WTC11 (cell line): Measurements from ENCODE around the gene TMEM128. TPM values are rescaled to one million over a fixed set of nuclear protein-coding genes. Genes with fewer than 3 reads are reported as not detected.
"Not testable (repeated sequence)": the region's sequence is repeated elsewhere in the genome, so short reads cannot be mapped to it uniquely, and the experiment has no call there.

Source experiments
- ATAC-seq: fragments of 200-7000 bp; cut with Tn5 transposase; 2 replicates; pipeline ENCODE4 v1.10.0; 2021; ENCODE audit warnings: mild to moderate bottlenecking, moderate library complexity
- CTCF ChIA-PET: fragments of 300-600 bp; sonication (Branson Sonifier 250); formaldehyde crosslinking; loops from one replicate; lab custom pipeline; 2021; ENCODE audit warnings: antibody characterized with exemption; lab: Charles Lee
- POLR2A ChIA-PET: fragments of 350-600 bp; sonication (Branson Sonifier 250); formaldehyde crosslinking; loops from one replicate; lab custom pipeline; 2021; ENCODE audit warnings: antibody characterized with exemption; lab: Charles Lee
- DNase-seq: peaks from one replicate; pipeline ENCODE4 v3.0.0; 2021; ENCODE audit warnings: low spot score
- H3K27ac Mint-ChIP-seq: 2 replicates; pipeline ENCODE4 v1.8.0; 2021; ENCODE audit warnings: mixed read lengths
- H3K27me3 Mint-ChIP-seq: 2 replicates; pipeline ENCODE4 v1.8.0; 2021; ENCODE audit warnings: low read depth, mild to moderate bottlenecking, moderate library complexity, mixed read lengths
- H3K36me3 Mint-ChIP-seq: 2 replicates; pipeline ENCODE4 v1.8.0; 2021; ENCODE audit warnings: mixed read lengths
- H3K4me1 Mint-ChIP-seq: 2 replicates; pipeline ENCODE4 v1.8.0; 2022; ENCODE audit warnings: mixed read lengths
- H3K4me3 Mint-ChIP-seq: 2 replicates; pipeline ENCODE4 v1.8.0; 2021; ENCODE audit warnings: mild to moderate bottlenecking, moderate library complexity, mixed read lengths
- H3K9me3 Mint-ChIP-seq: 2 replicates; pipeline ENCODE4 v1.8.0; 2021; ENCODE audit warnings: mixed read lengths
- ATF1 ChIP-seq: sonication (generic); formaldehyde crosslinking; IDR thresholded peaks from 2 replicates; pipeline ENCODE4 v1.8.1; 2023; ENCODE audit warnings: mild to moderate bottlenecking, moderate library complexity, missing genetic modification reagents
- EMX1 ChIP-seq: fragments of 250-450 bp; sonication (Bioruptor Pico); IDR thresholded peaks from 2 replicates; pipeline ENCODE4 v1.8.0; 2021; ENCODE audit warnings: mild to moderate bottlenecking
- ESRRA ChIP-seq: sonication (generic); formaldehyde crosslinking; IDR thresholded peaks from 2 replicates; pipeline ENCODE4 v1.8.1; 2022; ENCODE audit warnings: mild to moderate bottlenecking, missing genetic modification reagents, borderline replicate concordance
- FOXP1 ChIP-seq: sonication (generic); formaldehyde crosslinking; IDR thresholded peaks from 2 replicates; pipeline ENCODE4 v1.8.0; 2022; ENCODE audit warnings: missing genetic modification reagents, mild to moderate bottlenecking, moderate library complexity, borderline replicate concordance
- GABPB1 ChIP-seq: sonication (generic); formaldehyde crosslinking; IDR thresholded peaks from 2 replicates; pipeline ENCODE4 v1.8.1; 2023; ENCODE audit warnings: mild to moderate bottlenecking, missing genetic modification reagents
- KAT7 ChIP-seq: sonication (generic); formaldehyde crosslinking; IDR thresholded peaks from 2 replicates; pipeline ENCODE4 v1.8.1; 2023; ENCODE audit warnings: missing genetic modification reagents, mild to moderate bottlenecking, borderline replicate concordance
- NFATC4 ChIP-seq: fragments of 250-450 bp; sonication (Bioruptor Pico); IDR thresholded peaks from 2 replicates; pipeline ENCODE4 v1.9.0; 2021; ENCODE audit warnings: mild to moderate bottlenecking
- RELA ChIP-seq: sonication (generic); formaldehyde crosslinking; IDR thresholded peaks from 2 replicates; pipeline ENCODE4 v1.8.1; 2022; ENCODE audit warnings: missing genetic modification reagents, mild to moderate bottlenecking, borderline replicate concordance
- ZNF219 ChIP-seq: sonication (generic); formaldehyde crosslinking; IDR thresholded peaks from 2 replicates; pipeline ENCODE4 v1.8.0; 2023; ENCODE audit warnings: missing genetic modification reagents, mild to moderate bottlenecking, borderline replicate concordance
- ZNF232 ChIP-seq: sonication (generic); formaldehyde crosslinking; IDR thresholded peaks from 2 replicates; pipeline ENCODE4 v1.8.0; 2022; ENCODE audit warnings: mild to moderate bottlenecking, missing genetic modification reagents
- total RNA-seq: library from RNA; stranded (reverse); gene quantifications from 3 replicates; pipeline ENCODE4 v1.2.3, GENCODE V29; 2021
- TF ChIP-seq, protein P1 (sequence below): sonication (generic); formaldehyde crosslinking; IDR thresholded peaks from 2 replicates; pipeline ENCODE4 v1.8.1; 2022; ENCODE audit warnings: low read depth, missing genetic modification reagents, borderline replicate concordance
- TF ChIP-seq, protein P2 (sequence below): sonication (generic); formaldehyde crosslinking; IDR thresholded peaks from 2 replicates; pipeline ENCODE4 v1.8.0; 2022; ENCODE audit warnings: mild to moderate bottlenecking, missing genetic modification reagents

The TMEM128 gene
- total RNA-seq, 1 experiment from 2014 or later = 21.1 TPM

DNA sequence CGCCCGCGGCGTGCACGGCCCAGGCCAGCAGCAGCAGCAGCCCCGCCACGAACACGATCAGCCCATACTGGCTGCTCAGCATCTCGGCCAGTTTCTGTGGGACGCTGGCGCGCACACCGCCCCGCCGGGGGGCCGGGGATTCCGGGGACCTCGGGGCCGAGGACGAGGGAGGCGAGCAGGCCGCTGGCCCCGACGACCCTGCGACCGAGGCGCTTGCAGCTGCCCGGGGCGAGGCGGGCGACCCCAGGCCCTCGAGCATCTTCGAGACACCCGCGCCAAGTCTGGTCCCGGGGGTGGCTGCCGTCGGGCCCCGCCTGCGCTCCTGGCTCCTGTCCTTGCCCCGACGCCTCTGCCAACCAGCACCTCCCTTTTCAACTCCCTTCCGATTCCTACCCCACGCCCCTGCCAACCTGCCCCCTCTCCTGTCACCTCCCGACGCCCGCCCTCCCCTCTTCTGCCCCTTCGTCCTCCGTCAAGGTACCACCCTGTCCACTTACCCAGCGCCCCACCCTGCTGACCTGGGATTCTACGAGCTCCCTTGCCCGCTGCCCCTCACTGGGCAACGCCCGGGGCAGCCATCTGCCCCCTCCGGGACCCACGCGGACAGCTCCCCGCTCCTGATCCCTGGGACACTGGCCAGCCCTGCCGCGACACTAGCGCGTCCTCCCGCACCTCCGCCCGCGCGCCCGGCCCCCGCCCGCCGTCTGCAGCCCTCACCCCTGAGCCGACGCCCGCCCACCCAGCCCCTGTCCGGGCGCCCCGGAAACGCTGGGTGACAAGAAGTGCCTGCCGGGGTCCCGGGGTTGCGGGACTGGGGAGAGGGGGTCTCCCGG lies 21.2 kb downstream of the TMEM128 start, which contains the start of gene OTOP1:
Gene OTOP1, minus strand, starts transcription at position 324 of the 833 bp plus-strand sequence. Its CDS starts 65 bp downstream, at position 259.
- ChIA-PET CTCF (interaction anchor here (0.6 to 1.7 kb wide), 3 partner anchors 44 to 116 kb away, joined by 3 to 6 read pairs (median 3); no protein-coding TSS in a partner anchor), POLR2A (no interaction called here)
- H3K4me3 Mint-ChIP-seq = peak within 1 kb of the TSS; percentile 67
- no peak within 1 kb of the TSS for H3K27ac Mint-ChIP-seq
- DNase-seq (no peak), ATAC-seq (no peak)
- H3K27me3 Mint-ChIP-seq = peaks cover 94% of the 10 kb centered on the region
- H3K9me3 Mint-ChIP-seq = peaks cover 2% of the 10 kb centered on the region
- TF ChIP-seq EMX1 (no peak), ESRRA (CRISPR knock-in tag) (peak; percentile 33; the same call in 1 of the 2 replicates), RELA (CRISPR knock-in tag) (0 out of 2 replicates have a peak, but pooled peaks have one; percentile 59)
- H3K4me1 Mint-ChIP-seq = peaks cover 13% of the 10 kb centered on the region
- H3K36me3 Mint-ChIP-seq = no peaks in the 10 kb centered on the region

DNA sequence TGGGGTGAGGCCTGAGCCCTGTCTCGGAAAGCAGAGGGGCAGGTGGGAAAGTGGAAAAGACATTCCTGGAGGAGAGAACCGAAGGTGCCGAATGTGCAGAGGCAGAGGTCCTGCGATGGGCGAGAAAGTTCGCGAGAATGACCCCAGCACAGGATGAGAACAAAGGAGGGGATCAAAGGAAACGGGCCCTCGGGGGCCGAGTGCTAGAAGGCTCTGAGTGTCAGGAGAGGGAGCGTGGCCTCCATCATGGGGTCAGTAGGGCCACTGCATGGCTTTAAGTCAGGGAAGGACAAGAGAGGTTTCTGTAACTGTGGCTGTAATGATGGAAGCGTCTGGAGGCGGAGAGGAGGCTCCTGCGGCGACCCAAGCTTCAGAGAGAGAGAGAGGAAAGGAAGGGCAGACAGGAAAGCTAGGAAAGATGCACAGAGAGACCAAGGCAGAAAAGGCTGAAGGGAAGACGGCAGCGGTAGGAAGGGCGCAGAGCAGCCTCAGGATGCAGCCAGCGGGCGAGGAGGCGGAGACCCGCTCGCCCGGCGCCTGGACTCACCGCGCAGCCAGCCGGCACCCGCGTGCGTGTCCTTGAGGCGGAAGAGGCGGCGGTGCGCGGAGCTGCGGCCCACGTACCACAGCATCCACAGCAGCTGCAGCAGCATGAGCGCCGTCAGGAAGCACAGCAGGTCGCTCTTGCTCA lies 22.0 kb downstream of the TMEM128 start:
- Mint-ChIP-seq H3K27ac (no peak overlapping the region), H3K27me3 (peaks cover 96% of the 10 kb centered on the region), H3K36me3 (no peaks in the 10 kb centered on the region), H3K4me3 (peak overlapping the region; percentile 63), H3K4me1 (peaks cover 13% of the 10 kb centered on the region), H3K9me3 (no peaks in the 10 kb centered on the region)
- 0 out of 2 replicates have a peak, but pooled peaks have one; percentile 62 for TF ChIP-seq FOXP1 (CRISPR knock-in tag)
- 0 out of 2 replicates have a peak, but pooled peaks have one; percentile 50 for TF ChIP-seq KAT7 (CRISPR knock-in tag)
- TF ChIP-seq, protein P1, sequence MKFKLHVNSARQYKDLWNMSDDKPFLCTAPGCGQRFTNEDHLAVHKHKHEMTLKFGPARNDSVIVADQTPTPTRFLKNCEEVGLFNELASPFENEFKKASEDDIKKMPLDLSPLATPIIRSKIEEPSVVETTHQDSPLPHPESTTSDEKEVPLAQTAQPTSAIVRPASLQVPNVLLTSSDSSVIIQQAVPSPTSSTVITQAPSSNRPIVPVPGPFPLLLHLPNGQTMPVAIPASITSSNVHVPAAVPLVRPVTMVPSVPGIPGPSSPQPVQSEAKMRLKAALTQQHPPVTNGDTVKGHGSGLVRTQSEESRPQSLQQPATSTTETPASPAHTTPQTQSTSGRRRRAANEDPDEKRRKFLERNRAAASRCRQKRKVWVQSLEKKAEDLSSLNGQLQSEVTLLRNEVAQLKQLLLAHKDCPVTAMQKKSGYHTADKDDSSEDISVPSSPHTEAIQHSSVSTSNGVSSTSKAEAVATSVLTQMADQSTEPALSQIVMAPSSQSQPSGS (CRISPR knock-in tag) = no peak
- 0 out of 2 replicates have a peak, but pooled peaks have one; percentile 56 for TF ChIP-seq ESRRA (CRISPR knock-in tag)
- POLR2A ChIA-PET = no interaction called here
- DNase-seq = peak; percentile 36
- ATAC-seq = peak; percentile 39; the same call in 1 of the 2 replicates
- CTCF ChIA-PET = interaction anchor here (1.7 kb wide), 1 partner anchor 43 kb away, joined by 6 read pairs; no protein-coding TSS in a partner anchor

DNA sequence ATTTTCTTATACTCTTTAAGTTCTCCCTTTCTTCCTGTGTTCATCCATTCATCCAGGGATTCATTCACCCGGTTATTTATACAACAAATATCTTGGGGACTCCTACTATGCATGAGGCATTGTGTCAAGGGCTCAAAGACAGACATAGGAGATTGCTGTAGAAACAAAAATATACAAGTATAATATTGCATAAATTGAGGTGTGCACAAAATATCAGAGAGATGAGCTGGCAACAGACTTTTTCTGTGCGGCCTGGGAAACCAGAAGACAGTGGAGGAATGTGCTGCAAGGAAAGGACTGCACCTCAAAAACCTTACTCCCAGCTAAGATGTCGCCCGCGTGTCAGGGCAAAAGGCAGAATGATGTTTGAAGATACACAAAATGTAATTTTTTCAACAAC lies 30.9 kb downstream of the TMEM128 start:
- POLR2A ChIA-PET = no interaction called here
- H3K27ac Mint-ChIP-seq = no peak overlapping the region
- CTCF ChIA-PET = interaction anchor here (0.5 kb wide), 1 partner anchor 204 kb away, joined by 3 read pairs; no protein-coding TSS in a partner anchor

DNA sequence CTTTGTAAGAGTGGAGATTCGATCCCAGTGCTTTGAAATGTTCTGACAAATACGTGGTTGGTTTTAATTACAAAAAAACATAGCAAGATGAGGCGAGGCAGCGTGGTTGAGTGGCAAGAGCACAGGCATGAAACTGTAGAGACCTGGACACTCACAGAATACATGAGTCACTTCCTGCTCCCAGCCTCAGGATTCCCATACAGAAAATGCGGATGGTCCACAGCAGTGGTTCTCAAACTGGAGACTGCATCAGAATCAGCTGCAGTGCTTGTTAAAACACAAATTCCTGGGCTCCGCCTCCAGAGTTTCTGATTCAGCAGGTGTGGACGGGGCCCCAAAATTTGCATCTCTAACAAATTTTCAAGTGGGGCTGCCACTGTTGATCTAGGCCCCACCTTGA lies 31.4 kb downstream of the TMEM128 start:
- ChIA-PET CTCF (interaction anchor here (0.5 kb wide), 1 partner anchor 204 kb away, joined by 3 read pairs; no protein-coding TSS in a partner anchor), POLR2A (no interaction called here)
- Mint-ChIP-seq H3K4me1 (peaks cover 13% of the 10 kb centered on the region), H3K9me3 (no peaks in the 10 kb centered on the region), H3K36me3 (no peaks in the 10 kb centered on the region), H3K27ac (no peak overlapping the region), H3K27me3 (peaks cover 13% of the 10 kb centered on the region), H3K4me3 (no peak overlapping the region)
- ATAC-seq (no peak), DNase-seq (peak; percentile 25)
- no peak for TF ChIP-seq FOXP1 (CRISPR knock-in tag)
- no peak for TF ChIP-seq ATF1 (CRISPR knock-in tag)
- TF ChIP-seq, protein P2, sequence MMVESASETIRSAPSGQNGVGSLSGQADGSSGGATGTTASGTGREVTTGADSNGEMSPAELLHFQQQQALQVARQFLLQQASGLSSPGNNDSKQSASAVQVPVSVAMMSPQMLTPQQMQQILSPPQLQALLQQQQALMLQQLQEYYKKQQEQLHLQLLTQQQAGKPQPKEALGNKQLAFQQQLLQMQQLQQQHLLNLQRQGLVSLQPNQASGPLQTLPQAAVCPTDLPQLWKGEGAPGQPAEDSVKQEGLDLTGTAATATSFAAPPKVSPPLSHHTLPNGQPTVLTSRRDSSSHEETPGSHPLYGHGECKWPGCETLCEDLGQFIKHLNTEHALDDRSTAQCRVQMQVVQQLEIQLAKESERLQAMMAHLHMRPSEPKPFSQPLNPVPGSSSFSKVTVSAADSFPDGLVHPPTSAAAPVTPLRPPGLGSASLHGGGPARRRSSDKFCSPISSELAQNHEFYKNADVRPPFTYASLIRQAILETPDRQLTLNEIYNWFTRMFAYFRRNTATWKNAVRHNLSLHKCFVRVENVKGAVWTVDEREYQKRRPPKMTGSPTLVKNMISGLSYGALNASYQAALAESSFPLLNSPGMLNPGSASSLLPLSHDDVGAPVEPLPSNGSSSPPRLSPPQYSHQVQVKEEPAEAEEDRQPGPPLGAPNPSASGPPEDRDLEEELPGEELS = no peak
- no peak for TF ChIP-seq GABPB1 (CRISPR knock-in tag)

More for the DNA sequence above, 30.9 kb downstream of the TMEM128 start:
- H3K4me3 Mint-ChIP-seq = no peak overlapping the region
- no peaks in the 10 kb centered on the region for H3K36me3 Mint-ChIP-seq
- ATAC-seq = no peak
- peaks cover 13% of the 10 kb centered on the region for H3K4me1 Mint-ChIP-seq
- peaks cover 18% of the 10 kb centered on the region for H3K27me3 Mint-ChIP-seq
- no peak for TF ChIP-seq ZNF219 (CRISPR knock-in tag)
- TF ChIP-seq ZNF232 (CRISPR knock-in tag) = no peak
- TF ChIP-seq NFATC4 (CRISPR knock-in tag) = no peak
- no peak for DNase-seq
- no peaks in the 10 kb centered on the region for H3K9me3 Mint-ChIP-seq

DNA sequence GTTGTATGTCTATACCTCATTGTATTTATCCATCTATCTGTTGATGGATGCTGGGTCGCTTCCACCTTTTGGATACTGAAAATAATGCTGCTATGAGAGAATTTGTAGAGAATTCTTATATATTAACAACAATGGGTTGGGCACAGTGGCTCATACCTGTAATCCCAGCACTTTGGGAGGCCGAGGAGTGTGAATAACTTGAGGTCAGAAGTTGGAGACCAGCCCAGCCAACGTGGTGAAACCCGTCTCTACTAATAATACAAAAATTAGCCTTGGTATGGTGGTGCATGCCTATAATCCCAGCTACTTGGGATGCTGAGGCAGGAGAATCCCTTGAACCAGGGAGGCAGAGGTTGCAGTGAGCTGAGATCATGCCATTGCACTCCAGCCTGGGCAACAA lies 34.3 kb downstream of the TMEM128 start:
- POLR2A ChIA-PET, CTCF ChIA-PET, H3K9me3 Mint-ChIP-seq, H3K27me3 Mint-ChIP-seq, ATAC-seq, DNase-seq, H3K36me3 Mint-ChIP-seq, H3K27ac Mint-ChIP-seq, H3K4me3 Mint-ChIP-seq: not testable (repeated sequence)
- peaks cover 13% of the 10 kb centered on the region for H3K4me1 Mint-ChIP-seq
